HepG2 (cell line): ENCODE data around the gene USP20.

Experiments
- AGO2 ChIP-seq: fragments of 200-400 bp; formaldehyde crosslinking; optimal IDR thresholded peaks from 2 replicates; pipeline ENCODE3; 2017; ENCODE audit warnings: mild to moderate bottlenecking, low read depth, low read length, moderate library complexity
- CTCF ChIP-seq: sonication (generic); formaldehyde crosslinking; IDR thresholded peaks from 2 replicates; pipeline ENCODE4 v1.5.0; 2020; ENCODE audit warnings: mild to moderate bottlenecking, missing genetic modification reagents, moderate library complexity

GRCh38 chr9:129879103-129879699 is 43.9 kb downstream of the USP20 start:
- TF ChIP-seq CTCF (CRISPR knock-in tag) = no peak
- no peak for TF ChIP-seq AGO2
